H1 (cell line): ENCODE data around the gene GRPR. TPM values are rescaled to one million over a fixed set of nuclear protein-coding genes. Genes with fewer than 3 reads are reported as not detected.

ENCODE experiments used
- CHD7 ChIP-seq: fragments of 300-600 bp; sonication (generic); IDR thresholded peaks from 2 replicates; pipeline ENCODE4 v1.7.1; 2012; ENCODE audit warnings: low read length, moderate library complexity, mild to moderate bottlenecking, inconsistent platforms; ENCODE audit not compliant: insufficient replicate concordance
- KDM1A ChIP-seq: fragments of 200-600, 300-600 bp; sonication (generic); IDR thresholded peaks from 2 replicates; pipeline ENCODE4 v1.7.1; 2016; ENCODE audit warnings: mild to moderate bottlenecking, low read length, borderline replicate concordance
- RBBP5 ChIP-seq: IDR thresholded peaks from 2 replicates; pipeline ENCODE4 v1.7.1; 2012; ENCODE audit warnings: low read depth, mild to moderate bottlenecking, inconsistent platforms, low read length, moderate library complexity, borderline replicate concordance
- polyA plus RNA-seq, 7 experiments: library from polyadenylated mRNA; depleted of rRNA in 3 of 7; stranded (reverse) in 5 of 7; unstranded in 2 of 7; fragments of >200 nt in 5 of 7; fragments of 200-250 nt in 2 of 7; gene quantifications; 1 replicate in 5 of 7; 2 replicates in 1 of 7; 4 replicates in 1 of 7; pipeline versions ENCODE4 v1.2.1 to v1.2.3, GENCODE V29; 2011 to 2013; ENCODE audit warnings: missing spikeins in 2 of 7, mixed read lengths in 2 of 7
- total RNA-seq: library from RNA; stranded (reverse); fragmentation: NEBNext Ultra II Directional; extraction: Animal tissue kit (Norgen Biotek cat#: 25700); gene quantifications from 2 replicates; pipeline ENCODE4 v1.2.1, GENCODE V29; 2021

Gene GRPR
- total and polyA plus RNA-seq, 2 of the 8 experiments (the other 6 are each of a cell fraction or from before 2014, with no cell fraction given): 18.6 to 78.4 TPM

- no peak for TF ChIP-seq CHD7
- TF ChIP-seq RBBP5: no peak
- TF ChIP-seq KDM1A: no peak
These were observed 21.8 kb upstream of the GRPR start (continued) for GRCh38 chrX:16101581-16101980.
